Activated T-cell treated with anti-CD3 and anti-CD28 coated beads, Interleukin-2, amount 50 U/mL, for 4 hours (primary cell): ENCODE results near the gene NFAM1. TPM values are rescaled to one million over a fixed set of nuclear protein-coding genes. Genes with fewer than 3 reads are reported as not detected.

Source experiments
- ATAC-seq, 2 donors: fragments of 200-7000 bp; cut with Tn5 transposase; one replicate each; pipeline ENCODE4 v1.10.0; 2021
- DNase-seq: peaks from one replicate; pipeline ENCODE4 v3.0.0-alpha.2; 2020
- H3K27me3 Mint-ChIP-seq: one replicate; pipeline ENCODE4 v1.8.0; 2021; ENCODE audit warnings: low read depth, mixed read lengths
- H3K36me3 Mint-ChIP-seq: one replicate; pipeline ENCODE4 v1.8.0; 2022; ENCODE audit warnings: mixed read lengths; ENCODE audit not compliant: insufficient read depth
- H3K4me1 Mint-ChIP-seq: one replicate; pipeline ENCODE4 v1.8.0; 2021; ENCODE audit warnings: low read depth, mixed read lengths
- H3K4me3 Mint-ChIP-seq: one replicate; pipeline ENCODE4 v1.8.0; 2021; ENCODE audit warnings: mild to moderate bottlenecking, moderate library complexity, mixed read lengths
- H3K9me3 Mint-ChIP-seq: one replicate; pipeline ENCODE4 v1.8.0; 2021; ENCODE audit warnings: mixed read lengths
- total RNA-seq, 3 donors: library from RNA; stranded (reverse); gene quantifications; one replicate each; pipeline ENCODE4 v1.2.1, GENCODE V29; 2021

Gene NFAM1
- total RNA-seq, 3 donors from 2014 or later: 0.03 to 0.11 TPM; not detected in 1

GRCh38 chr22:42414565-42415303 lies 17.5 kb downstream of the NFAM1 start:
- Mint-ChIP-seq H3K36me3 (no peaks in the 10 kb centered on the region), H3K27me3 (peaks cover 5% of the 10 kb centered on the region), H3K4me1 (no peaks in the 10 kb centered on the region), H3K9me3 (no peaks in the 10 kb centered on the region), H3K4me3 (no peak overlapping the region)
- ATAC-seq: no peak
- no peak for DNase-seq

GRCh38 chr22:42414021-42414420 lies 18.2 kb downstream of the NFAM1 start:
- DNase-seq (no peak), ATAC-seq (no peak)
- peaks cover 2% of the 10 kb centered on the region for H3K27me3 Mint-ChIP-seq
- no peaks in the 10 kb centered on the region for H3K36me3 Mint-ChIP-seq
- H3K4me1 Mint-ChIP-seq: no peaks in the 10 kb centered on the region
- H3K4me3 Mint-ChIP-seq: no peak overlapping the region
- H3K9me3 Mint-ChIP-seq: no peaks in the 10 kb centered on the region

- H3K4me1 Mint-ChIP-seq: no peaks in the 10 kb centered on the region
- ATAC-seq: no peak
- no peak overlapping the region for H3K4me3 Mint-ChIP-seq
Measured at GRCh38 chr22:42412744-42413333, 19.4 kb downstream of the NFAM1 start.

GRCh38 chr22:42410708-42411107 lies 21.5 kb downstream of the NFAM1 start:
- no peaks in the 10 kb centered on the region for H3K4me1 Mint-ChIP-seq
- no peaks in the 10 kb centered on the region for H3K36me3 Mint-ChIP-seq
- H3K4me3 Mint-ChIP-seq: no peak overlapping the region
- H3K27me3 Mint-ChIP-seq: no peaks in the 10 kb centered on the region
- ATAC-seq (no peak), DNase-seq (no peak)
- no peaks in the 10 kb centered on the region for H3K9me3 Mint-ChIP-seq

More at GRCh38 chr22:42412744-42413333, 19.4 kb downstream of the NFAM1 start:
- Mint-ChIP-seq H3K36me3 (no peaks in the 10 kb centered on the region), H3K9me3 (no peaks in the 10 kb centered on the region), H3K27me3 (no peaks in the 10 kb centered on the region)
- DNase-seq: no peak

GRCh38 chr22:42408810-42409529 lies 23.2 kb downstream of the NFAM1 start:
- no peak overlapping the region for H3K4me3 Mint-ChIP-seq
- ATAC-seq (no peak), DNase-seq (no peak)
- H3K9me3 Mint-ChIP-seq: no peaks in the 10 kb centered on the region
- no peaks in the 10 kb centered on the region for H3K36me3 Mint-ChIP-seq
- no peaks in the 10 kb centered on the region for H3K27me3 Mint-ChIP-seq
- no peaks in the 10 kb centered on the region for H3K4me1 Mint-ChIP-seq

GRCh38 chr22:42408276-42408675 lies 23.9 kb downstream of the NFAM1 start:
- no peaks in the 10 kb centered on the region for H3K9me3 Mint-ChIP-seq
- DNase-seq (no peak), ATAC-seq (no peak)
- H3K4me1 Mint-ChIP-seq: no peaks in the 10 kb centered on the region
- no peaks in the 10 kb centered on the region for H3K36me3 Mint-ChIP-seq
- H3K4me3 Mint-ChIP-seq: no peak overlapping the region
- H3K27me3 Mint-ChIP-seq: no peaks in the 10 kb centered on the region

- H3K9me3 Mint-ChIP-seq: no peaks in the 10 kb centered on the region
- DNase-seq (no peak), ATAC-seq (no peak)
- H3K36me3 Mint-ChIP-seq: no peaks in the 10 kb centered on the region
- H3K27me3 Mint-ChIP-seq: peaks cover 3% of the 10 kb centered on the region
- no peaks in the 10 kb centered on the region for H3K4me1 Mint-ChIP-seq
- H3K4me3 Mint-ChIP-seq: no peak overlapping the region
Measured at GRCh38 chr22:42404266-42404665, 27.9 kb downstream of the NFAM1 start.

- DNase-seq (no peak), ATAC-seq (no peak)
- Mint-ChIP-seq H3K4me3 (no peak overlapping the region), H3K9me3 (no peaks in the 10 kb centered on the region), H3K27me3 (peaks cover 3% of the 10 kb centered on the region), H3K4me1 (peaks cover 10% of the 10 kb centered on the region), H3K36me3 (no peaks in the 10 kb centered on the region)
Measured at GRCh38 chr22:42401535-42402334, 30.5 kb downstream of the NFAM1 start.

GRCh38 chr22:42400811-42401534 lies 31.2 kb downstream of the NFAM1 start:
- Mint-ChIP-seq H3K4me3 (no peak overlapping the region), H3K27me3 (peaks cover 3% of the 10 kb centered on the region), H3K4me1 (peaks cover 15% of the 10 kb centered on the region), H3K36me3 (no peaks in the 10 kb centered on the region), H3K9me3 (no peaks in the 10 kb centered on the region)
- no peak for DNase-seq
- no peak for ATAC-seq

GRCh38 chr22:42399315-42400271 lies 32.6 kb downstream of the NFAM1 start:
- Mint-ChIP-seq H3K36me3 (no peaks in the 10 kb centered on the region), H3K4me3 (no peak overlapping the region), H3K9me3 (no peaks in the 10 kb centered on the region), H3K4me1 (peaks cover 17% of the 10 kb centered on the region), H3K27me3 (peaks cover 3% of the 10 kb centered on the region)
- no peak for DNase-seq
- no peak for ATAC-seq

GRCh38 chr22:42397332-42398249 lies 34.6 kb downstream of the NFAM1 start:
- Mint-ChIP-seq H3K9me3 (no peaks in the 10 kb centered on the region), H3K4me3 (no peak overlapping the region), H3K4me1 (peaks cover 17% of the 10 kb centered on the region), H3K27me3 (peaks cover 3% of the 10 kb centered on the region), H3K36me3 (no peaks in the 10 kb centered on the region)
- ATAC-seq (no peak), DNase-seq (no peak)

- no peak for DNase-seq
- no peaks in the 10 kb centered on the region for H3K9me3 Mint-ChIP-seq
- ATAC-seq: no peak
- H3K4me1 Mint-ChIP-seq: peaks cover 17% of the 10 kb centered on the region
- no peaks in the 10 kb centered on the region for H3K36me3 Mint-ChIP-seq
- peaks cover 3% of the 10 kb centered on the region for H3K27me3 Mint-ChIP-seq
- H3K4me3 Mint-ChIP-seq: no peak overlapping the region
Measured at GRCh38 chr22:42396621-42397331, 35.4 kb downstream of the NFAM1 start.
